OCI-LY3 (cell line): ENCODE results near the gene FILIP1L.

Experiments
- H2AFZ ChIP-seq: fragments of 200-600, 300-600 bp; shearing (Covaris generic); 2 replicates; pipeline ENCODE4 v1.6.0; 2014; ENCODE audit warnings: antibody characterized with exemption, low read depth, low read length
- H3K27ac ChIP-seq: fragments of 200-600, 300-600 bp; sonication (generic); 2 replicates; pipeline ENCODE4 v1.5.1; 2014; ENCODE audit warnings: mild to moderate bottlenecking, low read length, moderate library complexity, mixed read lengths
- H3K27me3 ChIP-seq: fragments of 200-600, 300-600 bp; sonication (generic); 2 replicates; pipeline ENCODE4 v1.6.1; 2014; ENCODE audit warnings: low read depth, low read length, mixed read lengths
- H3K36me3 ChIP-seq: fragments of 200-600, 300-600 bp; sonication (generic); replicated peaks from 2 replicates; pipeline ENCODE3; 2014; ENCODE audit warnings: low read depth, low read length, mixed read lengths
- H3K4me1 ChIP-seq: fragments of 300-600, 200-600 bp; sonication (generic); 2 replicates; pipeline ENCODE4 v1.6.1; 2014; ENCODE audit warnings: low read length, mixed read lengths
- H3K4me2 ChIP-seq: fragments of 200-600, 300-600 bp; sonication (generic); 2 replicates; pipeline ENCODE4 v1.6.1; 2014; ENCODE audit warnings: low read length, mixed read lengths
- H3K4me3 ChIP-seq: fragments of 300-600, 200-600 bp; sonication (generic); 2 replicates; pipeline ENCODE4 v1.5.1; 2014; ENCODE audit warnings: antibody characterized with exemption, mild to moderate bottlenecking, low read length, moderate library complexity
- H3K79me2 ChIP-seq: fragments of 300-600, 200-600 bp; shearing (Covaris generic); 2 replicates; pipeline ENCODE4 v1.6.1; 2014; ENCODE audit warnings: mild to moderate bottlenecking, low read length, mixed read lengths
- H3K9ac ChIP-seq: fragments of 300-600, 200-600 bp; shearing (Covaris generic); 2 replicates; pipeline ENCODE4 v1.6.0; 2014; ENCODE audit warnings: mild to moderate bottlenecking, low read length, moderate library complexity
- H3K9me3 ChIP-seq: fragments of 200-600, 300-600 bp; shearing (Covaris generic); 2 replicates; pipeline ENCODE4 v1.6.1; 2014; ENCODE audit warnings: low read length, mixed read lengths; ENCODE audit not compliant: insufficient read depth
- H4K20me1 ChIP-seq: fragments of 200-600, 300-600 bp; sonication (generic); 2 replicates; pipeline ENCODE4 v1.6.1; 2016; ENCODE audit warnings: low read length, mixed read lengths; ENCODE audit not compliant: insufficient read depth
- EZH2phosphoT487 ChIP-seq: fragments of 200-600 bp; shearing (Covaris generic); IDR thresholded peaks from 2 replicates; pipeline ENCODE4 v1.6.1; 2018; ENCODE audit warnings: antibody characterized with exemption, mixed run types, low read depth
- TF ChIP-seq, protein P1 (sequence below): fragments of 200-600, 300-600 bp; sonication (generic); IDR thresholded peaks from 2 replicates; pipeline ENCODE4 v1.5.1; 2014; ENCODE audit warnings: antibody characterized with exemption, low read length, low read depth

Gene FILIP1L

DNA sequence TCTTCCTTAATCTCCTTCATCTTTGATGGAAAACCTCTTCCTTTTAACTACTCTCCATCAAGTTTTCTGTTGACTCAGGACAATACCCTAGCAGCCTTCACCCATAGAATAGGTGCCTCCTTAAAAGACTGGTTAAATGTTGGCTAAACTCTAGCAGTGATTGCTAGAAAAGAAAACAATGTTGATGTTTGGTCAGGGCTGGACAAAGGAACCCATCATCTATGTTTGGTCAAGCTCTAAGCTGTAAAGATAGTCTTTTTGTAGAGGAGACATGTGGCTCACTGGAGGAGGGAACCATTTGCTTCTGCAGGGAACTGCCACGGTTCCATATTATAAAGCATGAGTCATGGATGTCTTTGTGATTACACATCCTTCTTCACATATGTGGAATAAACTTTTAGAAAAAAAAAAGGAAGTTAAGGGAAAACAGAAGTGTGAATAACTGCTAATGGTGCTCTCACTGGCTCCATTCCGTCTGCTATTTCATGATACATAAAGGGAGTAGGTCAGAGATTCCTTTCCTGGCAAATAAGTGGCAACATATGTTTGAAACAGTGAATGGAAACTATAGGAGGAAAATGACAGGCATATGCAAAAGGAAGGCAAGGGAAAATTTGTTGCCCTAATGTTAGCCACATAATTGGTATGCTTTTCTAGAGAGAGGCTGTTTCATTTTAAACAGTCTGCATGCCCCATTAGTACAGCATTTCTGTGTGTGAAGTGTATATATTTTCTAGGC is 218.4 kb downstream of the FILIP1L start:
- Histone ChIP-seq H3K36me3 (no peaks in the 10 kb centered on the region), H3K9ac (no peak overlapping the region), H3K4me3 (no peak overlapping the region), H3K27me3 (no peaks in the 10 kb centered on the region), H3K9me3 (no peaks in the 10 kb centered on the region), H3K4me2 (no peak overlapping the region), H4K20me1 (no peaks in the 10 kb centered on the region), H3K27ac (no peak overlapping the region), H3K79me2 (peaks cover 5% of the 10 kb centered on the region; the same call in 1 of the 2 replicates), H3K4me1 (peaks cover 8% of the 10 kb centered on the region; the same call in 1 of the 2 replicates), H2AFZ (no peak overlapping the region)
- TF ChIP-seq, protein P1, sequence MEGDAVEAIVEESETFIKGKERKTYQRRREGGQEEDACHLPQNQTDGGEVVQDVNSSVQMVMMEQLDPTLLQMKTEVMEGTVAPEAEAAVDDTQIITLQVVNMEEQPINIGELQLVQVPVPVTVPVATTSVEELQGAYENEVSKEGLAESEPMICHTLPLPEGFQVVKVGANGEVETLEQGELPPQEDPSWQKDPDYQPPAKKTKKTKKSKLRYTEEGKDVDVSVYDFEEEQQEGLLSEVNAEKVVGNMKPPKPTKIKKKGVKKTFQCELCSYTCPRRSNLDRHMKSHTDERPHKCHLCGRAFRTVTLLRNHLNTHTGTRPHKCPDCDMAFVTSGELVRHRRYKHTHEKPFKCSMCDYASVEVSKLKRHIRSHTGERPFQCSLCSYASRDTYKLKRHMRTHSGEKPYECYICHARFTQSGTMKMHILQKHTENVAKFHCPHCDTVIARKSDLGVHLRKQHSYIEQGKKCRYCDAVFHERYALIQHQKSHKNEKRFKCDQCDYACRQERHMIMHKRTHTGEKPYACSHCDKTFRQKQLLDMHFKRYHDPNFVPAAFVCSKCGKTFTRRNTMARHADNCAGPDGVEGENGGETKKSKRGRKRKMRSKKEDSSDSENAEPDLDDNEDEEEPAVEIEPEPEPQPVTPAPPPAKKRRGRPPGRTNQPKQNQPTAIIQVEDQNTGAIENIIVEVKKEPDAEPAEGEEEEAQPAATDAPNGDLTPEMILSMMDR: no peak
- no peak for TF ChIP-seq EZH2phosphoT487

DNA sequence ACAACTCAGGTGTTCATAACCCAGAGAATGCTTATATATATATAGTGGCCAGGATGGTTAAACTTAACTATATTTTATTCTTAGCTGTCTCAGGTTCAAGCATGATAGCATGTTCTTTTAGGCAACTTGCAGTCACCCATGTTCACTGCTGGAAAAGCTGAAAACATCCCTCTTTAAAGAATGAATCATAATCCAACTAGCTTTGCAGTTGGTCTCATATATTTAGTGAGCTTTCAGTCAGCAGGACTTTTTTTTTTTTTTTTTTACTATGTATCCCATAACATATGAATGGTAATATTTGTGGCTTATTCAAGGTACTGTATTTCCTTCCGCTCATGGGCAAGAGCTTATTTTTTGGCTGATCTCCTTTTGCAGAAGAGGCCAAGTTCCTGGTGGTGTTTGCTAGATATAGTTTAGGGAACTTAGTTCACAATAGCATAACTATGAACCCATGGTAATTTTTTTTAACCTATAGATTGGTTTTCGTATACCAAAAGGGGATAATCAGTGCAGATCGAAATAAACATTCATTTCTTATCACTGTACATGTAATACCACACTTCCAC is 219.1 kb downstream of the FILIP1L start:
- H3K27ac ChIP-seq: no peak overlapping the region

DNA sequence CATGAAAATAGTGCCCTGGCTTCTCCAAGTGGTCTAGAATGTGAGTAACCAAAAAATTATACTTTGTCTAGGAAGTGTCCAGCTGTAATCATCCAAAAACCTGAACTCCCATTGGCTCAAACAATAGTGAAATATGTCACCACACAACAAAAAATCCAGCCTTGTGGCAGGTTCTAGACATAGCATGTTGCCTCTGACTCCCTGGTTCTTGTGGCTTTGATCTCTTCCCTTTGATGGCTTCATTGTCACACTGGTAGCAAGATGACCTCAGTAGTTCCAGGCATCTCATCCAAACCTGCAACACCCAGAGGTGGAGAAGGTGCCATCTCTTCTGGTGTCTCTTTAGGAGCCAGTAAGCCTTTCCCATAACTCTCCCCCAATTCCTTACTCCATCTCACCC is 222.0 kb downstream of the FILIP1L start:
- H3K27ac ChIP-seq: no peak overlapping the region

More for the DNA sequence above, 219.1 kb downstream of the FILIP1L start:
- TF ChIP-seq, protein P1: no peak
- TF ChIP-seq EZH2phosphoT487: no peak
- H3K79me2 ChIP-seq: peaks cover 5% of the 10 kb centered on the region; the same call in 1 of the 2 replicates
- no peak overlapping the region for H3K9ac ChIP-seq
- H2AFZ ChIP-seq: no peak overlapping the region
- no peaks in the 10 kb centered on the region for H3K36me3 ChIP-seq
- H3K27me3 ChIP-seq: no peaks in the 10 kb centered on the region
- H3K4me1 ChIP-seq: peaks cover 8% of the 10 kb centered on the region; the same call in 1 of the 2 replicates
- H3K4me2 ChIP-seq: no peak overlapping the region
- H4K20me1 ChIP-seq: no peaks in the 10 kb centered on the region
- H3K9me3 ChIP-seq: no peaks in the 10 kb centered on the region
- no peak overlapping the region for H3K4me3 ChIP-seq

More for the DNA sequence above, 222.0 kb downstream of the FILIP1L start:
- TF ChIP-seq, protein P1: no peak
- no peak for TF ChIP-seq EZH2phosphoT487
- Histone ChIP-seq H3K4me2 (no peak overlapping the region), H3K9ac (no peak overlapping the region), H3K79me2 (peaks cover 5% of the 10 kb centered on the region; the same call in 1 of the 2 replicates), H3K4me3 (no peak overlapping the region), H4K20me1 (no peaks in the 10 kb centered on the region), H2AFZ (no peak overlapping the region), H3K27me3 (no peaks in the 10 kb centered on the region), H3K36me3 (no peaks in the 10 kb centered on the region), H3K9me3 (no peaks in the 10 kb centered on the region), H3K4me1 (peaks cover 8% of the 10 kb centered on the region; the same call in 1 of the 2 replicates)
